Measurements from ENCODE around the gene SPSB4.

DNA sequence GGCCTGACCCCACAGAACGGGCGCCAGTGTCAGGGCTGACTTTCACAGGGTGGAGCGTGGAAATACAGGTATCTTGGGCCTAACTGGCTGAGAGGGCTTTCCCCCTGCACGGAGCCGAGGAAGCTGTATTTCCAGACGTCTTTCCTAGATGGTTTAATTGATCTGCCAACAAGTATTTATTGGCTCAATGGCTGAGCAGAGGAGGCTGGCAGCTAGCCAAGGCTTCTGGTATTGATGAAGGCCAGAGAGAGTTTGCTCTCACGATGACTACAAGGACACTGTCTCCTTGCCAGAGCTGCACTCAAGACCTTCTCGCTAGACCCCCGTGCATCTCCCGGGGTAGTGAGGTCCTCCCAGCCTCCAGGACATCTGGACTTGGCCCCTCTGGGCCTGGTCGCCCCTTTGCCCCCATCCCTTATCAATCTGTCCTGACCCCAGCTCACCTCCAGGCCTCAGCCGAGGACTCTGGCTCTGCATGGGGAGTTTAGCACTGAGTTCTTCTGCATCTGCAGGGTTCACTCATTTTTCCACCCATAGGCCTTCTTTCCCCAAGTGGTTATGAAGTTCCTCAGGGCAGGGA is 20.6 kb downstream of the SPSB4 start:
- TF ChIP-seq, protein P1, sequence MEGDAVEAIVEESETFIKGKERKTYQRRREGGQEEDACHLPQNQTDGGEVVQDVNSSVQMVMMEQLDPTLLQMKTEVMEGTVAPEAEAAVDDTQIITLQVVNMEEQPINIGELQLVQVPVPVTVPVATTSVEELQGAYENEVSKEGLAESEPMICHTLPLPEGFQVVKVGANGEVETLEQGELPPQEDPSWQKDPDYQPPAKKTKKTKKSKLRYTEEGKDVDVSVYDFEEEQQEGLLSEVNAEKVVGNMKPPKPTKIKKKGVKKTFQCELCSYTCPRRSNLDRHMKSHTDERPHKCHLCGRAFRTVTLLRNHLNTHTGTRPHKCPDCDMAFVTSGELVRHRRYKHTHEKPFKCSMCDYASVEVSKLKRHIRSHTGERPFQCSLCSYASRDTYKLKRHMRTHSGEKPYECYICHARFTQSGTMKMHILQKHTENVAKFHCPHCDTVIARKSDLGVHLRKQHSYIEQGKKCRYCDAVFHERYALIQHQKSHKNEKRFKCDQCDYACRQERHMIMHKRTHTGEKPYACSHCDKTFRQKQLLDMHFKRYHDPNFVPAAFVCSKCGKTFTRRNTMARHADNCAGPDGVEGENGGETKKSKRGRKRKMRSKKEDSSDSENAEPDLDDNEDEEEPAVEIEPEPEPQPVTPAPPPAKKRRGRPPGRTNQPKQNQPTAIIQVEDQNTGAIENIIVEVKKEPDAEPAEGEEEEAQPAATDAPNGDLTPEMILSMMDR (IDR thresholded peaks at IDR 0.05): no peak
- no peak for TF ChIP-seq ZFX (IDR thresholded peaks at IDR 0.05; ENCODE audit: borderline replicate concordance)
